Activated B cell treated with CpG ODN at 0.5 μM for 24 hours (primary cell): ENCODE results near the gene TMEM182. TPM values are rescaled to one million over a fixed set of nuclear protein-coding genes. Genes with fewer than 3 reads are reported as not detected.

Experiments
- ATAC-seq: fragments of 200-7000 bp; cut with Tn5 transposase; one replicate; pipeline ENCODE4 v1.10.0; 2021; ENCODE audit warnings: low read depth, mild to moderate bottlenecking, moderate library complexity
- CTCF ChIA-PET: fragments of 350-600 bp; sonication (Branson Sonifier 250); formaldehyde crosslinking; loops from one replicate; lab custom pipeline; 2021; ENCODE audit warnings: antibody characterized with exemption; lab: Charles Lee
- POLR2A ChIA-PET: fragments of 350-600 bp; sonication (Branson Sonifier 250); formaldehyde crosslinking; loops from one replicate; lab custom pipeline; 2021; ENCODE audit warnings: antibody characterized with exemption; lab: Charles Lee
- DNase-seq: peaks from one replicate; pipeline ENCODE4 v3.0.0; 2022
- H3K27ac Mint-ChIP-seq: one replicate; pipeline ENCODE4 v1.8.0; 2020; ENCODE audit warnings: mixed read lengths
- H3K27me3 Mint-ChIP-seq: one replicate; pipeline ENCODE4 v1.8.0; 2021; ENCODE audit warnings: mixed read lengths
- H3K36me3 Mint-ChIP-seq: one replicate; pipeline ENCODE4 v1.8.0; 2021; ENCODE audit warnings: low read depth, mixed read lengths
- H3K4me1 Mint-ChIP-seq: one replicate; pipeline ENCODE4 v1.8.0; 2021; ENCODE audit warnings: mixed read lengths
- H3K4me3 Mint-ChIP-seq: one replicate; pipeline ENCODE4 v1.8.0; 2020; ENCODE audit warnings: mild to moderate bottlenecking, mixed read lengths
- H3K9me3 Mint-ChIP-seq: one replicate; pipeline ENCODE4 v1.8.0; 2020; ENCODE audit warnings: mixed read lengths
- CTCF ChIP-seq: fragments of 200-600 bp; IDR thresholded peaks from one replicate; pipeline ENCODE4 v1.8.0; 2022; ENCODE audit warnings: antibody characterized with exemption, mild to moderate bottlenecking
- intact Hi-C: fragments of 100-400 bp; cut with micrococcal nuclease; formaldehyde crosslinking; loops from one replicate; pipeline ENCODE4 v1.15.1; 2024
- total RNA-seq: library from RNA; stranded (reverse); gene quantifications from 2 replicates; pipeline ENCODE4 v1.2.3, GENCODE V29; 2022

Gene TMEM182
- total RNA-seq, 1 donor from 2014 or later, result 3.1 TPM

DNA sequence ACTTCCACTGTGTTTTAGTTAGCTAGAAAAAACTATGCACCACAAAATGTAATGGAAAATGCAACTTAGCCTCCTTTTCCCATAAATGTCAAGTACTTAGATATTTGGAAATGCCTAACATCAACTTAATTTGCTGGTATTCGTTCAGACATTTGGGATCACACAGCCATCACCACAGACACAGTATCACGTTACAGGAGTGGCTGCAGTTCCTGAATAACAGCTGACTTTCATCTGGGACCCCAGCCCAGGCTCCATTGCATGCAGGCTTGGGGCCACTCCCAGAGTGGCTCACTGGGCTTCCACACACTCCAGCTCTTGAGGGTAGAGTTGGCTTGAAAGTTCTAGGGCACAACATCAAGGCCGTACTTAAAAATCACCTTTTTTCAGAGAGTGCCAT, 9.3 kb downstream of the TMEM182 start:
- no peaks in the 10 kb centered on the region for H3K27me3 Mint-ChIP-seq
- intact Hi-C loops, result no loop called here
- peaks cover 23% of the 10 kb centered on the region for H3K36me3 Mint-ChIP-seq
- H3K9me3 Mint-ChIP-seq, result no peaks in the 10 kb centered on the region
- no peak overlapping the region for H3K27ac Mint-ChIP-seq
- ATAC-seq (no peak), DNase-seq (no peak)
- H3K4me3 Mint-ChIP-seq, result no peak overlapping the region
- ChIA-PET POLR2A (no interaction called here), CTCF (no interaction called here)
- H3K4me1 Mint-ChIP-seq, result no peaks in the 10 kb centered on the region
- no peak for TF ChIP-seq CTCF

- Mint-ChIP-seq H3K27me3 (no peaks in the 10 kb centered on the region), H3K36me3 (peaks cover 21% of the 10 kb centered on the region), H3K4me3 (no peak overlapping the region), H3K27ac (no peak overlapping the region), H3K9me3 (no peaks in the 10 kb centered on the region), H3K4me1 (no peaks in the 10 kb centered on the region)
- intact Hi-C loops, result no loop called here
- ChIA-PET CTCF (interaction anchor here (0.9 kb wide), 1 partner anchor 19 kb away, joined by 3 read pairs; no protein-coding TSS in a partner anchor), POLR2A (no interaction called here)
- no peak for TF ChIP-seq CTCF
- DNase-seq, result no peak
- ATAC-seq, result no peak
These were observed 10.8 kb downstream of the TMEM182 start for GRCh38 chr2:102772659-102773058.

GRCh38 chr2:102773149-102773705, 11.4 kb downstream of the TMEM182 start:
- intact Hi-C loops, result no loop called here
- Mint-ChIP-seq H3K4me3 (no peak overlapping the region), H3K4me1 (no peaks in the 10 kb centered on the region), H3K27ac (no peak overlapping the region), H3K9me3 (no peaks in the 10 kb centered on the region), H3K27me3 (no peaks in the 10 kb centered on the region), H3K36me3 (peaks cover 15% of the 10 kb centered on the region)
- CTCF ChIA-PET, result interaction anchor here (0.9 kb wide), 1 partner anchor 20 kb away, joined by 3 read pairs; no protein-coding TSS in a partner anchor
- no peak for DNase-seq
- POLR2A ChIA-PET, result no interaction called here
- ATAC-seq, result no peak
- TF ChIP-seq CTCF, result no peak

- TF ChIP-seq CTCF, result no peak
- no peak for ATAC-seq
These were observed 16.4 kb downstream of the TMEM182 start for GRCh38 chr2:102778260-102778659.

GRCh38 chr2:102780467-102780866, 18.6 kb downstream of the TMEM182 start:
- ATAC-seq (no peak), DNase-seq (no peak)
- TF ChIP-seq CTCF, result no peak
- ChIA-PET CTCF (interaction anchor here (1.2 kb wide), 1 partner anchor 27 kb away, joined by 3 read pairs; no protein-coding TSS in a partner anchor), POLR2A (no interaction called here)
- Mint-ChIP-seq H3K36me3 (peaks cover 10% of the 10 kb centered on the region), H3K27ac (peak overlapping the region; percentile 25), H3K4me3 (no peak overlapping the region), H3K9me3 (no peaks in the 10 kb centered on the region), H3K27me3 (no peaks in the 10 kb centered on the region), H3K4me1 (no peaks in the 10 kb centered on the region)
- intact Hi-C loops, result no loop called here

More at GRCh38 chr2:102778260-102778659, 16.4 kb downstream of the TMEM182 start:
- H3K27ac Mint-ChIP-seq, result no peak overlapping the region
- H3K36me3 Mint-ChIP-seq, result peaks cover 4% of the 10 kb centered on the region
- H3K27me3 Mint-ChIP-seq, result no peaks in the 10 kb centered on the region
- no peaks in the 10 kb centered on the region for H3K4me1 Mint-ChIP-seq
- POLR2A ChIA-PET, result no interaction called here
- intact Hi-C loops, result no loop called here
- no peak for DNase-seq
- H3K4me3 Mint-ChIP-seq, result no peak overlapping the region
- no peaks in the 10 kb centered on the region for H3K9me3 Mint-ChIP-seq
- CTCF ChIA-PET, result interaction anchor here (0.8 kb wide), 1 partner anchor 25 kb away, joined by 3 read pairs; no protein-coding TSS in a partner anchor
